Measurements from ENCODE around the gene ANKRD28. TPM values are rescaled to one million over a fixed set of nuclear protein-coding genes. Genes with fewer than 3 reads are reported as not detected.

Gene ANKRD28
- total RNA-seq, 2 experiments from 2014 or later, result 52.9 to 59.9 TPM

GRCh38 chr3:15804553-15805095 lies 6.8 kb upstream of the ANKRD28 start:
- H4K20me1 ChIP-seq (ENCODE audit: insufficient read depth, low read length), result peaks cover 21% of the 10 kb centered on the region
- BruUV-seq (replicated peaks), result no TSS peak
- TF ChIP-seq EZH2phosphoT487 (IDR thresholded peaks at IDR 0.05; ENCODE audit: borderline replicate concordance, low read depth, low read length), result no peak
- TF ChIP-seq, protein P1, sequence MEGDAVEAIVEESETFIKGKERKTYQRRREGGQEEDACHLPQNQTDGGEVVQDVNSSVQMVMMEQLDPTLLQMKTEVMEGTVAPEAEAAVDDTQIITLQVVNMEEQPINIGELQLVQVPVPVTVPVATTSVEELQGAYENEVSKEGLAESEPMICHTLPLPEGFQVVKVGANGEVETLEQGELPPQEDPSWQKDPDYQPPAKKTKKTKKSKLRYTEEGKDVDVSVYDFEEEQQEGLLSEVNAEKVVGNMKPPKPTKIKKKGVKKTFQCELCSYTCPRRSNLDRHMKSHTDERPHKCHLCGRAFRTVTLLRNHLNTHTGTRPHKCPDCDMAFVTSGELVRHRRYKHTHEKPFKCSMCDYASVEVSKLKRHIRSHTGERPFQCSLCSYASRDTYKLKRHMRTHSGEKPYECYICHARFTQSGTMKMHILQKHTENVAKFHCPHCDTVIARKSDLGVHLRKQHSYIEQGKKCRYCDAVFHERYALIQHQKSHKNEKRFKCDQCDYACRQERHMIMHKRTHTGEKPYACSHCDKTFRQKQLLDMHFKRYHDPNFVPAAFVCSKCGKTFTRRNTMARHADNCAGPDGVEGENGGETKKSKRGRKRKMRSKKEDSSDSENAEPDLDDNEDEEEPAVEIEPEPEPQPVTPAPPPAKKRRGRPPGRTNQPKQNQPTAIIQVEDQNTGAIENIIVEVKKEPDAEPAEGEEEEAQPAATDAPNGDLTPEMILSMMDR (conservative IDR thresholded peaks at IDR 0.05; ENCODE audit: low read length), result no peak
- H3K4me3 ChIP-seq (ENCODE audit: low read depth, low read length, poor library complexity, severe bottlenecking), result no peak overlapping the region
- no peak overlapping the region for H3K27ac ChIP-seq (ENCODE audit: low read depth, low read length, poor library complexity, severe bottlenecking)
- CTCF ChIA-PET (ENCODE audit: unreplicated experiment), result no interaction called here
- no peaks in the 10 kb centered on the region for H3K9me2 ChIP-seq (ENCODE audit: insufficient read depth, low read length)
- POLR2A ChIA-PET, result interaction anchor here (1.4 kb wide), 1 partner anchor 7 kb away, joined by 4 read pairs; the partner anchor contains the start of gene ANKRD28
- DNase-seq (ENCODE audit: low spot score), result no peak
- no peaks in the 10 kb centered on the region for H3K9me3 ChIP-seq (ENCODE audit: low read length)
- H2AFZ ChIP-seq (ENCODE audit: low read length), result no peak overlapping the region
- peaks cover 44% of the 10 kb centered on the region for H3K79me2 ChIP-seq (ENCODE audit: insufficient read depth, low read depth, low read length)
- H3K4me2 ChIP-seq (ENCODE audit: low read length), result no peak overlapping the region
- H3K36me3 ChIP-seq (ENCODE audit: insufficient read depth, low read length), result no peaks in the 10 kb centered on the region; the same call in 1 of the 2 replicates
- peaks cover 15% of the 10 kb centered on the region for H3K4me1 ChIP-seq (ENCODE audit: insufficient read depth, low read length, poor library complexity, severe bottlenecking)
- intact Hi-C loops (cut with micrococcal nuclease; ENCODE audit: unreplicated experiment), result no loop called here

DNA sequence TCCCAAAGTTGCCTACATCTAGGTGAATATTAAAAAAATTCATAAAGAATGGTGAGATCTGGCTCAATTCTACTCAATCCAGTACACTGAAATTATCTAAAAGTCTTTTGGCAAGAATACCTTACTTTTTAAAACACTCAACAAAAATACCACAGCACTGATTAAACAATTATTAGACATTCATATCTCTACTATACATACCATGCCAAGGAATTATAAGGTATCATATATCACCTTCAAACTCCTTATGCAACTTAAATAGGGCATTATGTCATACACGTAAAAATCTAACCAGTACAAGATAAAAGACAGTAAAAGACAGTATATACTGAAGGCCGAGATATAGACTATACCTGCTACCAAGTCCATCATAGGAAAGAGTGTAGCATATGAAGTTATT lies 6.1 kb upstream of the ANKRD28 start:
- POLR2A ChIA-PET, result no interaction called here
- Histone ChIP-seq H3K9me2 (ENCODE audit: insufficient read depth, low read length) (no peaks in the 10 kb centered on the region), H3K4me3 (ENCODE audit: low read depth, low read length, poor library complexity, severe bottlenecking) (no peak overlapping the region), H3K79me2 (ENCODE audit: insufficient read depth, low read depth, low read length) (peaks cover 47% of the 10 kb centered on the region), H3K36me3 (ENCODE audit: insufficient read depth, low read length) (no peaks in the 10 kb centered on the region; the same call in 1 of the 2 replicates), H4K20me1 (ENCODE audit: insufficient read depth, low read length) (peaks cover 23% of the 10 kb centered on the region), H3K4me2 (ENCODE audit: low read length) (no peak overlapping the region), H3K9me3 (ENCODE audit: low read length) (no peaks in the 10 kb centered on the region), H3K4me1 (ENCODE audit: insufficient read depth, low read length, poor library complexity, severe bottlenecking) (peaks cover 16% of the 10 kb centered on the region), H3K27ac (ENCODE audit: low read depth, low read length, poor library complexity, severe bottlenecking) (no peak overlapping the region), H2AFZ (ENCODE audit: low read length) (no peak overlapping the region)
- CTCF ChIA-PET (ENCODE audit: unreplicated experiment), result no interaction called here
- no TSS peak for BruUV-seq (replicated peaks)
- no peak for DNase-seq (ENCODE audit: low spot score)
- TF ChIP-seq, protein P1 (conservative IDR thresholded peaks at IDR 0.05; ENCODE audit: low read length), result no peak
- no peak for TF ChIP-seq EZH2phosphoT487 (IDR thresholded peaks at IDR 0.05; ENCODE audit: borderline replicate concordance, low read depth, low read length)
- intact Hi-C loops (cut with micrococcal nuclease; ENCODE audit: unreplicated experiment), result no loop called here

GRCh38 chr3:15801298-15801697 lies 3.5 kb upstream of the ANKRD28 start:
- H3K36me3 ChIP-seq (ENCODE audit: insufficient read depth, low read length), result no peaks in the 10 kb centered on the region
- H3K4me1 ChIP-seq (ENCODE audit: insufficient read depth, low read length, poor library complexity, severe bottlenecking), result peaks cover 40% of the 10 kb centered on the region
- TF ChIP-seq, protein P1 (conservative IDR thresholded peaks at IDR 0.05; ENCODE audit: low read length), result no peak
- no peak for TF ChIP-seq EZH2phosphoT487 (IDR thresholded peaks at IDR 0.05; ENCODE audit: borderline replicate concordance, low read depth, low read length)
- H3K9me2 ChIP-seq (ENCODE audit: insufficient read depth, low read length), result no peaks in the 10 kb centered on the region
- intact Hi-C loops (cut with micrococcal nuclease; ENCODE audit: unreplicated experiment), result no loop called here
- BruUV-seq (replicated peaks), result no TSS peak
- H3K4me3 ChIP-seq (ENCODE audit: low read depth, low read length, poor library complexity, severe bottlenecking), result no peak overlapping the region
- POLR2A ChIA-PET, result interaction anchor here (0.5 to 2.0 kb wide), 6 partner anchors 8 to 157 kb away, joined by 3 to 8 read pairs (median 4); no protein-coding TSS in a partner anchor
- H4K20me1 ChIP-seq (ENCODE audit: insufficient read depth, low read length), result peaks cover 23% of the 10 kb centered on the region
- no peak overlapping the region for H2AFZ ChIP-seq (ENCODE audit: low read length)
- no peak overlapping the region for H3K27ac ChIP-seq (ENCODE audit: low read depth, low read length, poor library complexity, severe bottlenecking)
- CTCF ChIA-PET (ENCODE audit: unreplicated experiment), result no interaction called here
- no peak for DNase-seq (ENCODE audit: low spot score)
- no peak overlapping the region for H3K4me2 ChIP-seq (ENCODE audit: low read length)
- no peaks in the 10 kb centered on the region for H3K9me3 ChIP-seq (ENCODE audit: low read length)
- peaks cover 69% of the 10 kb centered on the region for H3K79me2 ChIP-seq (ENCODE audit: insufficient read depth, low read depth, low read length)
